K562 (cell line): ENCODE measurements around the gene ENDOD1. TPM values are rescaled to one million over a fixed set of nuclear protein-coding genes. Genes with fewer than 3 reads are reported as not detected.

ENCODE experiments used
- ATAC-seq: fragments of 200-7000 bp; cut with Tn5 transposase; 3 replicates; pipeline ENCODE4 v1.9.1; 2020; ENCODE audit warnings: moderate library complexity
- BruUV-seq: library from RNA; stranded (reverse); fragments of 400-500 nt; replicated peaks from 2 replicates; lab custom pipeline; 2021; lab: Mats Ljungman, UMichigan
- CTCF ChIA-PET: fragments of 300-600 bp; formaldehyde crosslinking; extraction: SDS; loops from one replicate; lab custom pipeline; 2021; ENCODE audit warnings: low intra/inter-chr PET ratio; lab: Yijun Ruan, JAX
- POLR2A ChIA-PET: fragments of 300-600, 350-650 bp; sonication (Branson Sonifier 250); formaldehyde crosslinking; extraction: SDS; loops from one replicate; lab custom pipeline; 2021; ENCODE audit warnings: antibody characterized with exemption, inconsistent platforms; lab: Yijun Ruan, JAX
- DNase-seq, 4 experiments: peaks; one replicate each; pipeline versions ENCODE4 v3.0.0 to v3.0.0-alpha.2; 2011 to 2018; ENCODE audit warnings: low spot score in 3 of 4, mixed read lengths in 3 of 4; ENCODE audit errors: extremely low read depth in 1 of 4
- FAIRE-seq: peaks from 2 replicates; lab custom pipeline; 2011; peaks lifted over from hg19 to GRCh38; lab: Jason Lieb, UNC
- H2AFZ ChIP-seq: 2 replicates; pipeline ENCODE4 v1.6.0; 2011; ENCODE audit warnings: low read depth, low read length, control low read depth, inconsistent platforms
- H3K27ac ChIP-seq: fragments of 200-600 bp; 3 replicates; pipeline ENCODE4 v1.8.0; 2011; ENCODE audit warnings: low read depth, mild to moderate bottlenecking, control low read depth, inconsistent platforms, low read length, moderate library complexity, mixed read lengths; ENCODE audit errors: extremely low read depth
- H3K27me3 ChIP-seq, 2 experiments: fragments of 300-600 bp in 1 of 2; 2 replicates in 1 of 2; 3 replicates in 1 of 2; pipeline versions ENCODE4 v1.6.0 to v1.8.0; 2011; ENCODE audit warnings: inconsistent platforms in 2 of 2, low read length in 2 of 2, mild to moderate bottlenecking in 1 of 2, mixed read lengths in 1 of 2, moderate library complexity in 1 of 2; ENCODE audit not compliant: control insufficient read depth in 2 of 2, insufficient read depth in 2 of 2
- H3K36me3 ChIP-seq: fragments of 300-600 bp; 3 replicates; pipeline ENCODE4 v1.8.0; 2011; ENCODE audit warnings: mild to moderate bottlenecking, low read length, inconsistent platforms; ENCODE audit not compliant: control insufficient read depth, insufficient read depth
- H3K4me1 ChIP-seq, 2 experiments: fragments of 200-600 bp in 1 of 2; replicated peaks in 1 of 2; 2 replicates in 1 of 2; 3 replicates in 1 of 2; pipeline versions ENCODE4 v1.5.1 to v1.8.0; 2011; ENCODE audit warnings: inconsistent platforms in 2 of 2, low read length in 2 of 2, mild to moderate bottlenecking in 1 of 2, mixed read lengths in 1 of 2, moderate library complexity in 1 of 2; ENCODE audit not compliant: control insufficient read depth in 2 of 2, insufficient read depth in 2 of 2
- H3K4me2 ChIP-seq: 2 replicates; pipeline ENCODE4 v1.6.1; 2011; ENCODE audit warnings: low read length, control low read depth, inconsistent platforms, mixed read lengths; ENCODE audit not compliant: insufficient read depth
- H3K4me3 ChIP-seq: fragments of 200-600 bp; sonication (generic), shearing (Covaris generic); 2 replicates; pipeline ENCODE4 v1.5.1; 2016; ENCODE audit warnings: control low read depth, inconsistent platforms
- H3K79me2 ChIP-seq: fragments of 200-600 bp; 3 replicates; pipeline ENCODE4 v1.8.0; 2011; ENCODE audit warnings: low read length, inconsistent platforms; ENCODE audit not compliant: control insufficient read depth, insufficient read depth
- H3K9ac ChIP-seq, 2 experiments: 2 replicates each; pipeline versions ENCODE4 v1.6.0 to v1.6.1; 2011; ENCODE audit warnings: low read depth in 2 of 2, low read length in 2 of 2, control low read depth in 1 of 2, inconsistent platforms in 1 of 2, mild to moderate bottlenecking in 1 of 2, mixed read lengths in 1 of 2; ENCODE audit not compliant: insufficient read depth in 1 of 2
- H3K9me1 ChIP-seq: one replicate; pipeline ENCODE4 v1.6.0; 2011; ENCODE audit warnings: inconsistent platforms, mild to moderate bottlenecking, low read length, moderate library complexity; ENCODE audit not compliant: control insufficient read depth, insufficient read depth
- H3K9me3 ChIP-seq: replicated peaks from 2 replicates; pipeline ENCODE4 v1.5.1; 2011; ENCODE audit warnings: low read depth, low read length, inconsistent platforms; ENCODE audit not compliant: control insufficient read depth, insufficient read depth
- H4K20me1 ChIP-seq: replicated peaks from 2 replicates; pipeline ENCODE4 v1.6.1; 2011; ENCODE audit warnings: low read length, inconsistent platforms, mixed read lengths; ENCODE audit not compliant: control insufficient read depth, insufficient read depth
- CEBPZ ChIP-seq: fragments of 150-350 bp; IDR thresholded peaks from 2 replicates; pipeline ENCODE4 v1.6.1; 2014; ENCODE audit warnings: low read depth, mild to moderate bottlenecking, low read length, borderline replicate concordance
- E2F8 ChIP-seq: fragments of 450-650 bp; IDR thresholded peaks from 2 replicates; pipeline ENCODE4 v1.7.1; 2018; ENCODE audit warnings: mild to moderate bottlenecking, low read depth; ENCODE audit not compliant: partially characterized antibody
- ELF1 ChIP-seq: fragments of 200-800 bp; sonication (Bioruptor generic); IDR thresholded peaks from 2 replicates; pipeline ENCODE4 v1.6.1; 2016; ENCODE audit warnings: missing genetic modification characterization, missing compliant biosample characterization
- FOSL1 ChIP-seq: fragments of 200-800 bp; sonication (Bioruptor generic); conservative IDR thresholded peaks from 2 replicates; pipeline ENCODE4 v1.6.1; 2016; ENCODE audit warnings: missing genetic modification characterization, missing compliant biosample characterization
- RNF219 ChIP-seq: fragments of 250-450 bp; sonication (Bioruptor Pico); IDR thresholded peaks from 2 replicates; pipeline ENCODE4 v1.5.0; 2022; ENCODE audit warnings: mild to moderate bottlenecking
- ZBTB49 ChIP-seq: sonication (generic); formaldehyde crosslinking; IDR thresholded peaks from 2 replicates; pipeline ENCODE4 v1.8.0; 2022; ENCODE audit warnings: missing genetic modification reagents, mild to moderate bottlenecking, borderline replicate concordance
- ZNF398 ChIP-seq: fragments of 250-450 bp; sonication (Bioruptor Pico); IDR thresholded peaks from 2 replicates; pipeline ENCODE4 v1.8.0; 2021; ENCODE audit warnings: moderate library complexity, mild to moderate bottlenecking, inconsistent platforms
- in situ Hi-C: fragments of 300-500 bp; cut with MboI; formaldehyde crosslinking; loops from 4 replicates; pipeline ENCODE4 v1.15.0; 2018; ENCODE audit warnings: inconsistent platforms, mixed read lengths
- intact Hi-C: fragments of 100-400 bp; cut with micrococcal nuclease; formaldehyde crosslinking; loops from 2 replicates; pipeline ENCODE4 v1.14.2; 2022
- polyA plus RNA-seq, 8 experiments: library from polyadenylated mRNA; depleted of rRNA in 4 of 8; stranded (reverse) in 5 of 8; unstranded in 3 of 8; fragments of >200 nt; fragmentation: Nextera tagmentation in 2 of 8; fragmentation: Illumina TruSeq in 1 of 8; extraction: Ambion mirVana in 2 of 8; extraction: Trizol in 1 of 8; gene quantifications; 2 replicates each; pipeline versions ENCODE4 v1.2.1 to v1.2.3, GENCODE V29; 2011 to 2014; ENCODE audit warnings: inconsistent platforms in 1 of 8, missing spikeins in 1 of 8
- total RNA-seq, 7 experiments: library from RNA; depleted of rRNA in 6 of 7; stranded (reverse); fragments of >200 nt in 6 of 7; fragmentation: Illumina TruSeq in 2 of 7; extraction: Trizol in 2 of 7; gene quantifications; 2 replicates each; pipeline versions ENCODE4 v1.2.1 to v1.2.3, GENCODE V29; 2011 to 2021; ENCODE audit warnings: low replicate concordance in 1 of 7

ENDOD1 gene
- total and polyA plus RNA-seq, 9 of the 15 experiments (the other 6 are each of a cell fraction or from before 2014, with no cell fraction given), result 4.2 to 11.8 (median 9.3) TPM

GRCh38 chr11:95076981-95077380 is 12.7 kb upstream of the ENDOD1 start:
- no TSS peak for BruUV-seq
- POLR2A ChIA-PET, result interaction anchor here (1.2 to 1.5 kb wide), 2 partner anchors 13 to 30 kb away, joined by 4 to 5 read pairs; partner anchors contain the start of gene ENDOD1
- CTCF ChIA-PET, result no interaction called here
- Histone ChIP-seq H4K20me1 (no peaks in the 10 kb centered on the region), H3K27me3 (no peaks in the 10 kb centered on the region), H3K9me3 (no peaks in the 10 kb centered on the region), H2AFZ (0 out of 2 replicates have a peak overlapping the region, but pooled peaks have one; percentile 1), H3K4me3 (no peak overlapping the region), H3K4me1 (peaks cover 0 to 11% of the 10 kb centered on the region in 2 experiments; a peak in 3 of 5 replicates), H3K27ac (no peak overlapping the region), H3K9me1 (no peaks in the 10 kb centered on the region), H3K36me3 (no peaks in the 10 kb centered on the region), H3K9ac (0 out of 4 replicates have a peak overlapping the region, but pooled peaks of 1 of the 2 experiments have one; percentile 8), H3K79me2 (no peaks in the 10 kb centered on the region), H3K4me2 (no peak overlapping the region; the same call in 1 of the 2 replicates)
- ATAC-seq, result no peak
- in situ Hi-C loops, result no loop called here
- intact Hi-C loops, result no loop called here
- no peak for DNase-seq
- FAIRE-seq, result no peak
- no peak for TF ChIP-seq E2F8
- no peak for TF ChIP-seq ZBTB49 (CRISPR knock-in tag)
- TF ChIP-seq FOSL1 (tag), result no peak
- TF ChIP-seq RNF219 (CRISPR knock-in tag), result no peak
- no peak for TF ChIP-seq ZNF398 (CRISPR knock-in tag)
- TF ChIP-seq ELF1 (tag), result no peak
- TF ChIP-seq CEBPZ, result no peak
